Inferior parietal cortex (tissue), 1 donor: ENCODE measurements around the gene LHFPL3.
"Not testable (repeated sequence)": the region's sequence is repeated elsewhere in the genome, so short reads cannot be mapped to it uniquely, and the experiment has no call there.

ENCODE experiments used
- DNase-seq: peaks from one replicate; pipeline ENCODE4 v3.0.0-alpha.2; 2016; ENCODE audit errors: extremely low spot score

LHFPL3 gene

DNA sequence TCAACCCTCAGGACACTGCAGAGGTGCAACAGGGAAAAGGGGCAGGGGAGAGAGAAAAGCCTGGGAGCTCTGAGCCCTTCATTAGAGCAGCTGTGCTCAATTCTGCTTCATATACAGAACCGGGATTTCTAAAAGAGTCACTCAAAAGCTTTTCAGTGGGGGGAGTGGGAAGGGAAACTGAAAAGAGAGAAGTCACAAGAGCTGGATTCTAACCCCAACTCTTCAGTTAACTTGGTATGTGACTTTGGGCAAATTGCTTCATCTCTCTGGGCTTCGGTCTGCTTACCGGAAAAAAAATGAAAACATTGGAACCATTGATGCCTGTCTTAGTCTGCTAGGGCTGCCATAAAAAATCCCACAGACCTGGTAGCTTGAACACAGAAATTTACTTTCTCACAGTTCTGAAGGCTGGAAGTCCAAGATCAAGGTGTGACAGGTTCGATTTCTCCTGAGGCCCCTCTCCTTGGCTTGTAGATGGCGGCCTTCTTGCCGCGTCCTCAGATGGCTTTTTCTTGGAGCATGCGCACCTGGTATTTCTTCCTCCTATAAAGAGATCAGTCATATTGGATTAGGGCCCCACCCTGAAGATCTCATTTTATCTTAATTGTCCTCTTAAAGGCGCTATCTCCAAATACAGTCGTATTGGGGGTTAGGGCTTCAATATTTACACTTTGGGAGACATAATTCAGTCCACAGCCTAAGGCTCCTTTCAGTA, 567.3 kb downstream of the LHFPL3 start:
- no peak for DNase-seq

GRCh38 chr7:104898434-104898833, 570.0 kb downstream of the LHFPL3 start:
- no peak for DNase-seq

- DNase-seq = peak; percentile 66
Measured at GRCh38 chr7:104900525-104901239, 572.3 kb downstream of the LHFPL3 start.

DNA sequence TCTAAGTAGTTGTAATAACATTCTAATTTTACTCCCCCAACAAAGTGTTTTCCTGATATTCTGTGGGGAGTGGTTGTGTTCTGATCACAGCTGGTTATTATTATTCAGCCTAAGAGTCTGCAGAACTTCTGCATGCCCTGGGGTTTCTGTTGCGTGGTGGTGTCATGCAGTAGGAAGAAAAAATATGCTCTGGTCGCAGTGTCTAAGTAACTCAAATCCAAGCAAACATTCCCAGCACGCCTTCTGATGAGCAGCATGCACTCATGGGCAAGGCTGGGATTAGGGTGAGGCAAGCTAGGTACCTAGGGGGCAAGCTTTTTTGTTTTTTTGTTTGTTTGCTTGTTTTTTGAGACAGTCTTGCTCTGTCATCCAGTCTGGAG, 572.8 kb downstream of the LHFPL3 start:
- DNase-seq = no peak

DNA sequence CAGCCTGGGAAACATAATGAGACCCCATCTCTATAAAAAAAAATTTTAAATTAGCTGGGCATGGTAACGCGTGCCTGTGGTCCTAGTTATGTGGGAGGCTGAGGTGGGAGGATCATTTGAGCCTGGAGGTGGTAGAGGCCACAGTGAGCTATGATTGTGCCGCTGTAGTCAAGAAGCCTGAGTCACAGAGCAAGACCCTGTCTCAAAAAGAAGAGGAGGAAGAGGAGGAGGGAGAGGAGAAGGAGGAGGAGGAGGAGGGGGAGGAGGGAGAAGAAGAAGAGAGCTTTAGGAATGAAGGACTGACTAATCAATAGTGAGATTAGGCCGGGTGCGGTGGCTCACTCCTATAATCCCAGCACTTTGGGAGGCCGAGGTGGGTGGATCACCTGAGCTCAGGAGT, 573.8 kb downstream of the LHFPL3 start:
- DNase-seq = no peak

- DNase-seq = no peak
Measured at GRCh38 chr7:104903044-104903443, 574.6 kb downstream of the LHFPL3 start.

GRCh38 chr7:104903846-104904245, 575.4 kb downstream of the LHFPL3 start:
- DNase-seq = no peak

GRCh38 chr7:104906032-104906431, 577.6 kb downstream of the LHFPL3 start:
- DNase-seq = no peak

DNA sequence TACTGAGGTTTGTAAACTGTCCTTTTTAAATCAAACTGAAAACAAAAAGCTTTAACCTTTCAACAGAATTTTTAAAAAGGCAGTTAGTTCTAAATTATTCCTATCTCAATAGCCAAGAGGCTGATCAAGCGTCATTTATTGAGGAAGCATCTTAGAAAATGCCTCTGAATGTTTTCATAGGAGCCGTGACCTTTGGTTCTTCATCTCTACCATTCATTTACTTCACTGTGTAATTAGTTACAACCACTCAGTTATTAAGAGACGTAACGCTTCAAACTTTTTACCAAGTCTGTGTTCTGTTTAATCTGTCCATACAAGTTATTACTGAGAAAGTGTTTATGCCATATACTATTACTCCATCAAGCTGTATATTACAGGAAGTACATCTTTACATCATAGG, 578.2 kb downstream of the LHFPL3 start:
- DNase-seq = no peak

GRCh38 chr7:104908636-104909035, 580.2 kb downstream of the LHFPL3 start:
- DNase-seq = no peak

DNA sequence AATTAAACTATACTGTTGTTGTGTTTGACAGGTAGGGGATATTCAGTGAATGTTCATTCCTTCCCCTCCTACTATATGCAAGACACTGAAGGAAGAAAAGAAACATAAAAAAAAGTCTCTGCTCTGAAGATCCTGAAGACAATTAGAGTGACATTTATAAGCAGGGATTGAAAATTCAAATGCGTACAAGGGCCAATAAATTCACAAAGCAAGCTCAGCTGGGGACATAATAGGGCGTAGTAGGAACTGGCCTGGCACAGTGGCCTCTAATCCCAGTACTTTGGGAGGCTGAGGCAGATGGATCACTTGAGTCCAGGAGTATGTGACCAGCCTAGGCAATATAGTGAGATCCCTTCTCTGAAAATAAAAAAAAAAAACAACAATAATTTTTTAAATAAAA, 580.7 kb downstream of the LHFPL3 start:
- no peak for DNase-seq

GRCh38 chr7:104914421-104914820, 586.0 kb downstream of the LHFPL3 start:
- DNase-seq = no peak

- no peak for DNase-seq
Measured at GRCh38 chr7:104921596-104921995, 593.2 kb downstream of the LHFPL3 start.

GRCh38 chr7:104922182-104923009, 594.0 kb downstream of the LHFPL3 start:
- DNase-seq = no peak

DNA sequence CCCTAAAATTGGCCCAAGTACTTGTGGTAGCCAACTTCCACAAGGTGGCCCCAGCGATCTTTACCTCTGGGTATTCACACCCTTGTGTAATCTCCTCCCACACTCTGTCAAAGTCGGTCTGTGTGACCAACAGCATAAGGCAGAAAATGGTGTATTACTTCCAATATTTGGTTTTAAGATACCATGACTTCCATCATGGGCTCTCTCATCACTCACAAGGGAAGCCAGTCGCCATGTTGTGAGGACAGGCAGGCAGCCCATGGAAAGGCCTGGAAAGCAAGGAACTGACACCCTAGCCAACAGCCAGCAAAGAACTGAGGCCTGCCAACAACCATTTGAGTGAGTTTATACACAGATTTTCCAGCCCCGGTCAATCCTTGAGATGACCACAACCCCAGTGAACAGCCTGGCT, 594.6 kb downstream of the LHFPL3 start:
- peak; percentile 78 for DNase-seq

DNA sequence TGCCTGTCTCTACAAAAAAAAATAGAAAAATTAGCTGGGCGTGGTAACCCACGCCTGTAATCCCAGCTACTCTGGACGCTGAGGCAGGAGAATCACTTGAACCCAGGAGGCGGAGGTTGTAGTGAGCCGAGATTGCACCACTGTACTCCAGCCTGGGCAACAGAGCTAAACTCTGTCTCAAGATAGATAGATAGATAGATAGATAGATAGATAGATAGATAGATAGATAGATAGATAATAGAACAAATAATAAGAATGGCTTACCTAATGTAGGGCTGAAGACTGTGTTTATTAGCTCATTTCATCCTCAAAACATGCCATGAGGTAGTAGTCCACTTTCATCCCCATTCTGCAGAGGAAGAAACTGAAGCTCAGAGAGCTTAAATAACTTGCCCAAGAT, 597.8 kb downstream of the LHFPL3 start:
- DNase-seq = not testable (repeated sequence)

- no peak for DNase-seq
Measured at GRCh38 chr7:104926601-104927041, 598.2 kb downstream of the LHFPL3 start.

DNA sequence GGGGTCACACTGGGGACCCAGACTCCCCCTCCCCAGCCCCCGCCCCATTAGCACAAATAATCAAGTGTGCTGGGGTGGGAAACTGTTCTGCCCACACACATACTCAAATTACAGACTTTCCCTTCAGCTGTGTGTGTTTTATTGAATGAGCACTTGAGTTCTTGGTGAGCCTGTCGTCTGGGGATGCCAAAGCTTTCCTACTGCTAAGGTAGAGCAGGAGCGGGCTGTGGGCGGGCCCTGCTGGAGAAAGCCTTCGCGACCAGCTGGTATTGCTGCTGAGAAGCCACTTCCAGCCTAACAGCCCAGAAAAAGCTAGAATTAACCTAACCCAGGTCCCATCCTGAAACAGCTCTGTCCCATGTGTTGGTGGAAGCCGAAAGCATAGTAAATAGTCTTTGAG, 598.7 kb downstream of the LHFPL3 start:
- no peak for DNase-seq

DNA sequence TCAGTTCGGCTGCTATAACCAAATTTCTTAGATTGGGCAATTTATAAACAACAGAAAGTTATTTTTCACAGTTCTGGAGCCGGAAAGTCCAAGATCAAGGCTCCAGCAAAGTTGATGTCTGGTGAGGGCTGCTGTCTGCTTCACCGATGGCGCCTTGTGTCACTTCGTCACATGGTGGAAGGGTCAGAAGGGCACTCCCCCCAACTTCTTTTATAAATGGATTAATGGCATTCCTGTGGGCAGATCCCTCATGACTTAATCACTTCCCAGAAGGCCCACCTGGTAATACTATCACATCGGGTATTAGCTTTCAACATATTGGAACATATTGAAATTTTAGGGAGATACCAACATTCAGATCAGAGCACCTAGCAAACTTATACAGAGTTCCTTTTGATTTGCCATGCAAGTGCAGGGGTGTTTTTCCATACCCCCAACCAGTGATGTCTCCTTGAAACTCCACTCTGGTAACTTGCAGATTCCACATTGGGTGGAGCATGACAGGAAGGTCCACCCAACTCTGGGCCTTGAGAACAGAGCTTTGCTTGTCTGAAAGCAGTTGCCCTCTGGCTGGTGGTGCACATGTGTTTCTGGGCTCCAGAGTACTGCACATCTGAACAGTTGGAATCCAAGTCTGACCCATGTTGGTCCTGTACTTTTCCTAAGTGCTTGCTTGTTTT, 600.5 kb downstream of the LHFPL3 start:
- DNase-seq = no peak

DNA sequence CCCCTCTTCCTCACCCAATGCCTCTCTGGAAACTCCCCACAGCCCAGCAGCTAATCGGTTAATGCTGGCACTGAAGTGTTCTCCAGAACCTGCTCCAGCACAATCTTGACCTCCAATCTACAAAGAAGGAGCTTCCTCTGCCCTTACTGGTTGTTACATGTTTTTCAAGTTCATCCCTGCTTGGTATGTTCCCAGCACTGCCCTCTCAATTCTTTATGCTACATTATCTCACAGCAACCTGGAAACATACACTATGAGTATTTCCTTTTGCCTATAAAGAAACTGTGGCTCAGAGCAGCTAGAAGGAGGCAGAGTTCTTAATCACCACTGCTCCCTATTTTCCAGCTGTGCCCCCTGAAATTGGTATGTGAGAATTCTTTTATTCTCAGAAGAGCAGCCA, 601.5 kb downstream of the LHFPL3 start:
- no peak for DNase-seq

DNA sequence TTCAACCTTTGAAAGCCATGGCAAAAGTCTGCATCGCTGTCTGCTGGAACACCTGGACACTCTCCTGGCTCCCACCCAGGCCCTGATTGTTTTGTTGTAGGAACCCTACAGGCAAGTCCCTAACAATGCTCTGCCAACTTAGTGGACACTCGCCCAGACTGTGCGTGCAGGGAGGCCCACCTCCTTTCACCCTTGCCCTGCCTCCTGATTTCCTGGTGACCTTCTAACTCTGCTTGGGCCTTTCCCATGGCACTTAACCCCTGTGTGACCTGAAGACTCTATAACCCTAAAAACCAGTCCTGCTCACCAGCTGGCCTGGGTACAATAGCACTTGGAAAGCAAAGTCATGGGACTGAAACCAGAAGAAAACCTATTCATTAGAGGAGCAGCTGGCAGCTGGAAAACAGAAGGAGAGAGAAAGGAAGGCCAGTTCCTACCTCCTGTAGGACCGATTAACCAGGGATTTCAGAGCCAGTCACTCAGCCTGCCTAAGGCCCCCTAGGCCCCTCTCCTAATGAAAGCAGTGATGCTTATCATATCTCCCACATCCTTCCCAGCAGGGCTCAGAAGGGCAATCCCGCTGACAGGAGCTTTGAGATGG, 602.9 kb downstream of the LHFPL3 start:
- no peak for DNase-seq

GRCh38 chr7:104933022-104933421, 604.6 kb downstream of the LHFPL3 start:
- DNase-seq = no peak
